GM18507 (cell line): Measurements from ENCODE around the gene KCNQ5.

Source experiments
- DNase-seq: peaks from one replicate; pipeline ENCODE4 v3.0.0; 2011; ENCODE audit warnings: low read depth; ENCODE audit not compliant: insufficient read length; ENCODE audit errors: extremely low spot score
- FAIRE-seq: peaks from 2 replicates; lab custom pipeline; 2011; peaks lifted over from hg19 to GRCh38; lab: Jason Lieb, UNC

Gene KCNQ5

DNA sequence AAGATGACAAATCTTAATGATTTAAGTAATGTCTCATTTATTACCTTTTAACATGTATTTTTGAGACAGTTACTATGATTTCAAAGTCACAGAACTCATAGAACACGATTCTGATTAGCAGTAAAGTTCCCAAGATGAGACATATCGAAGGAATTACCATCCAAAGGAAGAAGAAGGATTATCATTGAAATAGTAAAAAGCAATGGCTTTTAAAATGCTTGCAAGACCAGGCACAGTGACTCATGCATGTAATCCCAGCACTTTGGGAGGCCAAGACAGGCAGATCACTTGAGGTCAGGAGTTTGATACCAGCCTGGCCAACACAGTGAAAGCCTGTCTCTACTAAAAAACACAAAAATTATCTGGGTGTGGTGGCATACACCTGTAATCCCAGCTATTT, 384.3 kb downstream of the KCNQ5 start:
- FAIRE-seq (no peak), DNase-seq (no peak)

DNA sequence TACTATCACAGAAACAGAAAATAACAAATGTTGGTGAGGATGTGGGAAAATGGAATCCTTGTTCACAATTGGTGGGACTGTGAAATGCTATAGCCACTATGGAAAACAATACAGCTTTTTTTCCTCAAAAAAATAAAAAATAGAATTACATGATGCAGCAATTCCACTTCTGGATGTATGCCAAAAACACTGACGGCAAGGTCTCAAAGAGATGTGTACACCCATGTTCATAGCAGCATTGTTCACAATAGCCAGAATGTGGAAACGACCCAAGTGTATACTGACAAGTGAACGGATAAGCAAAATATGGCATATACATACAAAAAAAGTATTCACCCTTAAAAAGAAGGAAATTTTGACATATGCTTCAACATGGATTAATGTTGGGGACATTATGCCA, 390.1 kb downstream of the KCNQ5 start:
- DNase-seq (no peak), FAIRE-seq (no peak)

DNA sequence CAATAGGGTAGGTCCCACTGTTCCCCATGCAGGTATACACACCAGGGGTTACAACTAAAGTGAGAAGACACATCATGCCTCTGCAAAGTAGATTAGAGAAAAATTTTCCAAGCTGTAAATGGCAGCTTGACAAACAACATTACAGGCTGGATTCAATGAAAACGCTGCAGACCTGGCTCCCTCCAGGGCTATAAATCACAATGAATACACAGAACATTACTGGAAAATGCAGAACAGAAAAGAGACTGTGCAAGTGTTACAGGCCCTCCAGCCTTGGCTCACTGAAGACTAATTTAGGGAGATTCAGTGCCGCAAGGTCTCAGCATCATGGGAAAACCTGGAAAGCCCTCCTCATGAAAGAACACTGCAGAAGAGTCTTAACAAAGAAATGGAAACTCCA, 395.6 kb downstream of the KCNQ5 start:
- FAIRE-seq: no peak

DNA sequence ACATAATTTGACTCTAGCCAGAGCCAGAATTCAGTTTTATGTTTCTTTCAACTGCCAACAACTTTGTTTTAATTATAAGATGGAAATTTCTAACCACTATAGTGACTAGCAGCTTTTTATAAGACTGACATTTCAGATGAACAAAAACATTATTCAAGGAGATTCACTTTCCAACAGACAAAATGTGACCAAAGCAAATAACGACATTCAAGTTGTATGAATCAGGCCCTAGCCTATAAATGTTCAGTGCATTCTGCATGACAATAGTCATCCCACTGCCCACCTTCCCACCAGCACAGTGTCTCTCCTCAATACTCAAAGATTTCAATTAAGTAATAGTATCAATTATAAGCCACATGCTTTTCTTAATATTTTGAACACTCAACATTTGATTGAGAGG, 402.7 kb downstream of the KCNQ5 start:
- FAIRE-seq: no peak
- DNase-seq: no peak

More for the DNA sequence above, 395.6 kb downstream of the KCNQ5 start:
- no peak for DNase-seq

DNA sequence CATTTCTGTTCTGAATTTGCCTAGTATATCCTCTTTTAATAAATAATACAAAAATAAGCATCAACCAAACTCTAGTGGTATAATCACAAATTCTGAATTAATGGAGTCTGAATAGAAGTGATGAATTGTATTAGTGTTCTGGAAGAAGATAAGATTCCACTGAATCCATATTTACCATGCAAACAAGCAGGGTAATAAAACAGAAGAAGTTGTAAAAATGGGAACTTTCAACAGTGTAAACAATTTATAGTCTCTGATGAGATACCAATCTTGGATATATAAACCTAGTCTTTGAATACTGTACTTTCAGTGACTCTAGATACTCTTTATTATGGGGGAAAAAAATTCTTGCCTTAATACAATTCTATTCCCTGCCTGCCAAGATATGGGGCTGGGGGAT, 405.8 kb downstream of the KCNQ5 start:
- FAIRE-seq (no peak), DNase-seq (no peak)

DNA sequence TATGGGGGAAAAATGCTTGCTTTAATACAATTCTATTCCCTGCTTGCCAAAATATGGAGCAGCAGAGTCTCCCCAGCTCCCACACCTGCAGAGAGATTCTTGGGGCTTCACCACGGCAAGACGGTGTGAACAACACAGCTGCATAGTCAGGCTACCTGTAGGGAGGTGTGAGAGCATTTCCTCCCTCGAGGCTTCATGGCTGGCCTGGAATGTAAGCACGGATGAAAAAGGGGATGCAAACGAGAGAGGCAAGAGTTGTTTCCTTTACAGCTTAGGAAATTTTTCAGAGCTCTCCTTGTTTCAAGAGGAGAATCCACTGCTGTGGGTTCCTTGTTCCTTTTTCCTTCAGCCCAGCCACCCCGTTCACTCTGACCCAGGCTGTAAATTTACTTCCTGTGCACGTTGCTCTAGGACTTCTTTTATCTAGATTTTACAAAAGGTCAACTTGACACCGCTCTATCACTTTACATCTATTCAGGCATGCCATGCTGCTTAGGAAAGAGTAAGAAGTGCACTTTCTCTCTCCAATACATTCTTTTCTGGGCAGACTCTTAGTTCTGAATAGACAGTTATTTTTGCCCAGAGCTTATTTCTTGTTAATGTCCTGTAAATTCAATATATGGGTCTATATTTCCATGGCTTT, 406.4 kb downstream of the KCNQ5 start:
- DNase-seq (no peak), FAIRE-seq (no peak)

DNA sequence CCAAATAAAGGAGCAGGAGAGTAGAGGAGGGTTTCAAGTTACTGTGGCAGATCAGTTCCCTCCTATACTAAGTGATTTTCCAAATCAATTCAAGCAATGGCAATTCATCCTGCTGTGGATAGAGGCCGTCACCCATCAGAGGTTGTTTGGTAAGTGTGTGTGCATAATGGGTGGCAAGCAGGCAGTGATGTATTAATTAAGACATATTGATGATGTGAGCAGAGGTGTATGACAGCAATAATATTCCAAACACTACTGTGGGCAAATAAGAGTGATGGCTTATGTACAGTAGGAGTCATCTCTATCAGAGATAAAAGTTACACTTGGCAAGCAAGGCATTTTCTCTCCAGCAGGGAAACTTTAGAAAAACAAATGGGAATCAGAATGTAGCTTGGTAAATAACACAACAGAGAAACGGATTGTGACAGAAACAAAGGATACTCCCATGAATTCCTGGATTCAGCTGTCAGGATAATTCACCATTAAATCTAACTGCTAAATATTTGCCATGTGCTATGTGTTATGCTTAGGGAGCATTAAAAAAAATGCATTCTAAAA, 407.1 kb downstream of the KCNQ5 start:
- no peak for FAIRE-seq

DNA sequence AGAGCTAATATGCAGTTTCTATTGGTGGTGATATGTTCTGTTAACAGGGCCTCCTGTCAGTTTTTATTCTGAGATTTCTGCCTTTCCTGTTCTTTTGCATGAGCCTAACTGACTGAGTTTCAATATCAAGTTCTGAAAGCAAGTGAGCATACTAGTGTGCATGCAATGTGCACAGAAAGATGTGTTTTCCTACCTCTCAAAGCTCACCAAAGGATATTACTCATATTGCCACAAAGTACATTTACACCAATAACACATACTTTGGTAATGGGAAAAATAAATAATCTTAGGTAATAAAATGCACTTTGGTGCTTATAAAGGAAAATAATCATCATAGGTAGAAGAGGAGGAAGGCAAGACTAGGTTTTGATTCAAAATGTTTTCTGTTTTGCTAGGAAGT, 408.4 kb downstream of the KCNQ5 start:
- DNase-seq (no peak), FAIRE-seq (no peak)

More for the DNA sequence above, 407.1 kb downstream of the KCNQ5 start:
- DNase-seq: no peak

DNA sequence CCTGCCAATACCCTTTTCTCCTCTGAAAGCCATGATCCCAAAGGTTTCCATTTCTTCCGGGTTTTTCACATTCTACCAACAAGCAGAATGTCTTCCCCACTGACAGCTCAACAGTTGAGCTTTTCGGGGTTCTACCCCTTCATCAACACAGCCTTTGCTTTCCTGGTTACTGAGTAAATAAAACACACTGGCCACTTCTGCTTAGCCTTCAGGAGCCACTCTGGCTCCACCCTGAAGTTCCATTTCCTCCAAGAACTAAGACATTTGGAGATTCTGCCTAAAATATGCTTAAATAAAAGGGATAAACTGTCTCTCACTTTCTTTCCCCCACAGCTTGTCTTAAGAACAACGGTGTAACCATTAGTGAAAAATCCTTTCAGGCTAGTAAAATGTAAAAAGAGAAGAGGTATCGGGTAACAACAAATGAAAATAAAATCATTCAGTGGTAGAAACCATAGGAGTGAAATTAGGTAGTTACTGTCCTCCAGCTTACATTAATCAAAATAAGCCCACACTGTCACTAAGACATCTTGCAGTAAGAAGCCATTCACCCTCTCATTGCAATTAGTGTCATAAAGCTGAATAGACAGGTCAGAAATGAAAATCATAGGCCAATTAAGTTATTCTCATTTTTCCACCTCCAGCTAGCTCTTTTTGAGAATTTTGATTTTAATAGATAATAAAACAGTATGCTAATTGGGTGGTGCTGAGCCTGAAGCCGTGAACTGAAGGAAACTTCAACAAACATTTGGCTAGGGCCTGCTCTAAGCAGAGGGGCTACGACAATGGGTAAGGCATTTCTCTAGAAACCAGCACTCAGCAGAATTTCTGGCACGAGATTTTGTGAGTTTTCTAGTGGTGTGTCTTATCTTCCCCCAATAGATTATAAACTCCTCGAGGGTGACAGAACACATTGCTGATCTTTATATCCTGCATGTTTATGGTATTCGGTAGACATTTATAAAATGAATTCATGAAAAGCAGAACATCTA, 409.2 kb downstream of the KCNQ5 start:
- no peak for DNase-seq
- FAIRE-seq: no peak

DNA sequence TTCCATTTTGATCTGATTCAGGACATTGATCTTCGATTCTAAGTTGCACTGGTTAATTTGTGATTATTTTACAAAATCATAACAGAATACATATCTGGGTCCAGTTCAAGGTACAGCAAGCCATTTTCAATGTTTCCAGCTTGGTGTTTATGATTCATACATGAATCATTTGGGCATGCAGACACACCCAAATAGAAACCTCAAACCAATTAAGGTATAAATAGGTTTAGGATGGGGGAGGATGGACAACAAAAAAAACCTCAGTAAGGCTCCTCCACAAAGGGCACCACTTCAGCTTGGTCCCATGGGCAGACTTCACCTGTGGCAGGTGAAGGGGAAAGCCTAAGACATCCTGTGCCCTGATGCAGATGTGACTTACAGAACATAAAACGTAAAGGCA, 410.7 kb downstream of the KCNQ5 start:
- DNase-seq: no peak
- FAIRE-seq: no peak

DNA sequence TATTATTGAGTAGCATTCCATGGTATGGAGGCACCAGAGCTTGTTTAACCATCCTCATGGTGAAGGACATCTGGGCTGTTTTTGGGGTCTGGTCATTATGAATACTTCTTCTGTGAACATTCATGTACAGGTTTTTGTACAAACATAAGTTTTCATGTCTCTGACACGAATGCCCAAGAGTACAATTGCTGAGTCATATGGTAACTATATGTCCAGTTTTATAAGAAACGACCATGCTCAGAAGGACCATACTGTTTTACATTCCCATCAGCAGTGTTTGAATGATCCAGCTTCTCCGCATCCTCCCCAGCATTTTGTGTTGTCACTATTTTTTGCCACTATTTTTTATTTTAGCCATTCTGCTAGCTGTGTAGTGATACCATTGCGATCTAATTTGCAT, 414.8 kb downstream of the KCNQ5 start:
- no peak for DNase-seq
- FAIRE-seq: no peak

DNA sequence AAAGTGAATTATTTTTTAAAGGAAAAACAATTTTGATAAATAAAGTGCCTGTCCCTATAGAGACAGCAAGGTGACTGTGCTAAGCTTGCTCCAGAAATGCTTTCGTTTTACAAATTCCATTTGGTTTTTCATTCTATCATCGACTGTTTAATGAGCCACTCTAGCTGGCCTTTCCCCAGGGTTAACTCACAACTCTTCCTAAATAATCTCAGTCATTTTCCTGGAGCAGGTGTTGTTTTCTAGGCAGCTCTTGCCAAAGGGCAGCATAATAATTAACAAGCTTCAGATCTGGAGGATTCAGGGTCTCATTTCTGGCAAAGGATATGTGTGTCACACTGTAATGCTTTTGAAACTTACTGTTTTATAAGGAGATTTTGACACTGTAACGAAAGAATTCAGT, 419.2 kb downstream of the KCNQ5 start:
- DNase-seq: no peak
- FAIRE-seq: no peak

DNA sequence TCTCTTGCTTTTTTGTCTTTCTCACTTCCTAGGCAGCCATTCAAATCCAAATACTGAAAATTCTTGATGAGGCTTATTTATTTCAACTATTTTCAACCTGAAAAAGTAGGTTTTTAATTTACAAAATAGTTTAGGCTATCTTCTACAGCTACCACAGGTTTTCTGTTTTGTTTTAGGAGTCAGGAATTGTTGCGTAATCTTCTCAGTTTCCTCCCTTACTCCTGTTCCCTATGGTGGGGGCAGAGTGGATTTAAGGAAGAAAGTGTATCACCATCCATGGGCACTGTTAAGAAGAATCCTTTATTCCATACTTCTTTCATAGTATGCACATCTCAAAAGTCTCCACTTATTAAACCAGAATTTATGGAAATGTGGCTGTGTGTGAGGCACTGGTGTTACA, 421.0 kb downstream of the KCNQ5 start:
- FAIRE-seq (no peak), DNase-seq (no peak)

DNA sequence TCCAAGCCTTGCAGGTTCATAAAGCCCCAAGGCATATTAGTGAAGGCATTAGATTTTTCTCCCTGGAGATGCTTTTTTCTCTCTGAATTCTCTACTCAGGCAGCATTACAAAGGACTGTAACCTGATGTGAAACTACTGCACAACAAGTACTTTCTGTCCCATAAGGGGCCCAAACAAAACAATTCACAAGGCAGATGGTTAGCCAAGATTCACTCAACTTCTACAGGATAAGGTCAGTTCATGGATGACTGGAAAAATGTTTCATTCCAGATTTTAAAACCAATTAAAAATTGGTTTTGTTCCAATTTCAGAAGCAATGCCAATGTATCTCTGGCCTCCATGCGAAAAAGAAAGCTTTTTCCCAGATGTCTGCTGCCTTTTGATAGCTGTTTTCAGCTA, 421.6 kb downstream of the KCNQ5 start:
- FAIRE-seq (no peak), DNase-seq (no peak)

DNA sequence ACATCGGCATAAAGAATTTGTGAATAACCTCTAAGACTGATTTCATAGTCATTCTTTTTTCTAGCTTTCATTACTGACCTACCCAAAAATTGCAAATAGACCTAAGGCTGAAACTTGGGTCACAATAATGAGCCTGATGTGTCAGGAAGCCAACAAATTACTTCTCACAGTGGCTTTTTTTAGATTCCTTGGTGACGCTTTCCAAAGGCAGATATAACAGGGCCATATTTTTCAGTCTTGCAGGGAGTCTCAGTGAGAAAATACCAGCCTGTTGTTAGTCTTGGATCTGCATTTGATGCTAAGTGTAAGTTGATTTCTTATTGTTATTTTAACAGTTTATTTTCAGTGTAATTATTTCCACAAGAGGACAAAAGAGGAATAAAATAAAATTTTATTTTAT, 423.7 kb downstream of the KCNQ5 start:
- DNase-seq (no peak), FAIRE-seq (no peak)

DNA sequence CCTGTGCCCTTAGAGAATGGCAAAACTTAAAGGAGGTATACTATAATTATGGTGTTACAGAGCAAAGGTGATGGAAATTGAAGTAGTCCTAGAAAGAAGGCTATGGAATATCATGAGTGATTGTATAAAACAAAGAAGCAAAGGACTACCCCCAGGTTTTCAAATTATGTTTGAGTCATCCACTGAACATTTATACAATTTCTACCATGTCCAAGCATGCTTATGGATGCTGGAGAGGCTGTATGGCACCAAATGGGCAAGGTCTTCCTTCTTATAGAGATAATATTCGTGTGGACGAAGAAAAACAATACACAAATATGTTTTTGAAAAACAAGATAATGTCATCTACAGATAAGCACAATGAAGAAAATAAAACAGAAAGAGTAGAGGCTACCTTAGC, 425.9 kb downstream of the KCNQ5 start:
- no peak for DNase-seq
- no peak for FAIRE-seq

DNA sequence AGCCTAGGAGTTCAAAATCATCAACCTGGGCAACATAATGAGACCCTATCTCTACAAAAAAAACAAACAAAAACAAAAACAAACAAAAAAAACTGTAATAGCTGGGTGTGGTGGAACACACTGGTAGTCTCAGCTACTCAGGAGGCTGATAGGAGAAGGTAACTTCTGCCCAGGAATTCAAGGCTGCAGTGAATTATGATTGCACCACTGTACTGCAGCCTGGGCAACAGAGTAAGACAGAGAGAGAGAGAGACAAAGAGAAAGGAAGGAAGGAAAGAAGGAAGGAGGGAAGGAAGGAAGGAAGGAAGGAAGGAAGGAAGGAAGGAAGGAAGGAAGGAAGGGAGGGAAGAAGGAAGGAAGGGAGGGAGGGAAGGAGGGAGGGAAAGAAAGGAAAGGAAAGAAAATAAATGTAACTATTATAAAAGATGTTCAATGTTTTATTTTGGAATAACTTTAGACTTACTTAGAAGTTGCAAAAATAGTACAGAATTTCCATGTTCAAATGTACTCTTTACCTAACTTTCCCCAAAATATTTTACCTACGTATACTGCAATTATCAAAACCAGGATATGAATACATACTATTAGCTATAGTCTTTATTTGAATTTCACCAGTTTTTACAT, 428.2 kb downstream of the KCNQ5 start:
- DNase-seq (no peak), FAIRE-seq (no peak)

DNA sequence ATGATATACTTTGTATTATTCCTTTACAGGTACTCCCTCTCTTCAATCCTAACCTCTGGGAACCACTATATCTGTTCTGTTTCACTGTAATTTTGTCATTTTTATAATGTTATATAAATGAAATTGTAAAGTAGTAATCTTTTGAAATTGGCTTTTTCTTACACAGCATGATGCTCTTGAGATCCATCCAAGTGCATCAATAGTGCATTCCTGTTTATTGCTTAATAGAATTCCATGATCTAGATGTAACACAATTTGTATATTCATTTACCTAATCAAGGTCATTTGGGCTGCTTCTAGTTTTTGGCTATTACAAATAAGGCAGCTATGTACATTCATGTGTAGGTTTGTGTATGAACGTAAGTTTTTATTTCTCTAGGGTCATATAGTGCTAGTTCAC, 428.8 kb downstream of the KCNQ5 start:
- FAIRE-seq (no peak), DNase-seq (no peak)

DNA sequence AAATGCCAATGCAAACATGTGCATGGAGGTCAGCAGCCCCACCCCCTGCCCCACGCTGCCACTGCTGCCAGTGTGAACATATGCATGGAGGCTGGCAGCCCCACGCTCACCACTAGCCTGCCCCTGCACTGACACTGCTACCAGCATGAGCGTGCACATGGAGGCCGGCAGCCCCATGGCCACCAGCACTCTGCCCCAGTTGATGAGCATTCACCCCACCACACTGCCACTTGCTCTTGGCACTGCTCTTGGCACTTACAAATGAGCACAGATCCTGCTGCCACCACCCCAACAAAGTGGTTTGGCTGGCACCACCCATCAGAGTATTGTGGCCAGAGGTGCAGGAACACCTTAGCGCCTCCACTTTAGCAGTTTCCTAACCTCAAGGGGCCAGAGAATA, 429.3 kb downstream of the KCNQ5 start:
- no peak for FAIRE-seq
- no peak for DNase-seq

DNA sequence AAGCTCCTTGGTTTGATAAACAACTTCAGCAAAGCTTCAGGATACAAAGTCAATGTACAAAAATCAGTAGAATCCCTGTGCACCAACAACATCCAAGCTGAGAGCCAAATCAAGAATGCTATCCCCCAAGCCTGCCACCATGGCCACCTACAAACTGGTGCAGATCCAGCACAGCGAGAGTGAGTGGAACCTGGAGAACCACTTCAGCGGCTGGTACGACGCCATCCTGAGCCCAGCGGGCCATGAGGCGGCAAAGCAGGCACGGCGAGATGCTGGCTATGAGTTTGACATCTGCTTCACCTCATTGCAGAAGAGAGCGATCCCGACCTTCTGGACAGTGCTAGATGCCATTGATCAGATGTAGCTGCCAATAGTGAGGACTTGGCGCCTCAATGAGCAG, 433.1 kb downstream of the KCNQ5 start:
- no peak for FAIRE-seq

More for the DNA sequence above, 433.1 kb downstream of the KCNQ5 start:
- DNase-seq: no peak
